Fibroblast of the aortic adventitia (primary cell): ENCODE measurements around the gene PSMA8. TPM values are rescaled to one million over a fixed set of nuclear protein-coding genes. Genes with fewer than 3 reads are reported as not detected.

Source experiments
- DNase-seq: peaks from one replicate; pipeline ENCODE4 v3.0.0-alpha.2; 2010; ENCODE audit warnings: low read depth
- H3K4me3 ChIP-seq: 2 replicates; pipeline ENCODE4 v1.5.1; 2011; ENCODE audit warnings: low read depth, mild to moderate bottlenecking, control low read depth, low read length, moderate library complexity
- CTCF ChIP-seq: IDR thresholded peaks from 2 replicates; pipeline ENCODE4 v1.5.1; 2011; ENCODE audit warnings: mild to moderate bottlenecking, low read length, control low read depth, inconsistent platforms; ENCODE audit not compliant: insufficient read depth
- total RNA-seq: library from RNA; depleted of rRNA; stranded (reverse); fragments of >200 nt; gene quantifications from 2 replicates; pipeline ENCODE4 v1.2.3, GENCODE V29; 2012; ENCODE audit warnings: low replicate concordance

The PSMA8 gene
- total RNA-seq, 1 donor, result not detected

- no peak overlapping the region for H3K4me3 ChIP-seq
- no peak for DNase-seq
- no peak for TF ChIP-seq CTCF
These were observed 81.7 kb downstream of the PSMA8 start for GRCh38 chr18:26215247-26215970.

DNA sequence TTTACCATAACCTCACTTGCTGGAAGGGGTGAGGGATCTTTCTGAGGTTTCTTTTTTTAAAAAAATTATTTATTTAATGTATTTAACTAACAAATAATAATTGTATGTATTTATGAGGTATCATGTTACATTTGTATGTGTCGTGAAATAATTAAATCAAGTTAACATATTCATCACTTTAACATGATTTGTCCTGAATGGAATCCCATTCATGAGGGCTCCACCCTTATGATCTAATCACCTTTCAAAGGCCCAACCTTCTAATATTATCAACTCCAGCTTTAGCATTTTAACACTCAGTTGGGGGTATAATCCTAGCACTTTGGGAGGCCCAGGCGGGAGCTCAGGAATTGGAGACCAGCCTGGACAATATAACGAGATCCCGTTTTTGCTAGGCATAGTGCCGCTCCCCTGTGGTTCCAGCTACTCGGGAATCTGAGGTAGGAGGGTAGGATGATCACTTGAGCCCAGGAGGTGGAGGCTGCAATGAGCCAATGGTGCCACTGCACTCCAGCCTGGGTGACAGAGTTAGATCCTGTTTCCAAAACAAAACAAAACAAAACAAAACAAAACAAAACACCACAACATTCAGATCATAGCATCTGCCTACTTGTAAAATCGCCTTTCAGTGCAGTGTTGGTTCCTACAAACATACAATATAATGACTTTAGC, 91.5 kb downstream of the PSMA8 start:
- TF ChIP-seq CTCF, result no peak
- H3K4me3 ChIP-seq, result no peak overlapping the region
- DNase-seq, result no peak

DNA sequence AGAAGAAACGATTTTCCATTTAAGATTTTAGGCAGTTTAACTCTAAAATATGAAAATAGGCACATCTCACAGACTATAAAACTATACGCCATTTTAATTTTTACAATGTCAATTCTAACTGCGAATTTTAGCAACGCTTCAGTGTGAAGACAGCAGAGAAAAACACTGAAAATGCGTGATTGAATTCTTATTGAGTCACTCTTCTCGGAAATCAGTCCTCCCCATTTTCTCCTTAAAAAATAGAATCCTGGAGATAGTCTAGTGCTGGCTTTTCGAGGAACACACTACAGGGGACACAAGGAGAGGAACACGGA, 92.2 kb downstream of the PSMA8 start:
- H3K4me3 ChIP-seq, result peak overlapping the region; percentile 67
- DNase-seq, result no peak
- TF ChIP-seq CTCF, result no peak

GRCh38 chr18:26226229-26227050, 92.8 kb downstream of the PSMA8 start, which contains the start of gene TAF4B:
TSS of gene TAF4B (plus strand) at chr18:26226445. CDS start at chr18:26226934, 489 bp downstream.
- no peak for TF ChIP-seq CTCF
- peak; percentile 90 for DNase-seq
- H3K4me3 ChIP-seq, result peak within 1 kb of the TSS; percentile 86

DNA sequence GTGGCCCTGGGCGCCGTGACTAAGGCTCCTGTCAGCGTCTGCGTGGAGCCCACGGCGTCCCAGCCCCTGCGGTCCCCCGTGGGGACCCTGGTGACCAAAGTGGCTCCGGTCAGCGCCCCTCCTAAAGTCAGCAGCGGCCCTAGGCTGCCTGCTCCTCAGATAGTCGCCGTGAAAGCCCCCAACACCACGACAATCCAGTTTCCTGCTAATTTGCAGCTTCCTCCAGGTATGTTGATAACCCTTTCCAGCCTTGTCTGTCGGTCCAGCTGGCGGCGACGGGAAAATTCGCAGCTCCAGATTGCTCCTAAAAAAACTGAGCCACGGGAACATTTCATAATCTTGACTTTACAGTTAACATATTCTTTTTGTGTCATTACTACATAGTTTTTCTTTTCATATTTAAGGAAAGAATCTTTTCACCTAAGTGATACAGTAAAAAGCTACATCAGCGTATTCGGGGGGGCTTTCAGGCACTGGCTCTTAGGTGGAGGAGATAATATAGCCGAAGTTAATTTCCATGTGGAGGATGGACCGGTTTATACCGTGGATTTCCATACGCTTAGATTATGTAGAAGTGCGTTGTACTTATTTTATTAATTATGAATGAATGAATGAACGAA, 93.5 kb downstream of the PSMA8 start:
- DNase-seq, result peak; percentile 15
- H3K4me3 ChIP-seq, result peak overlapping the region; percentile 86
- TF ChIP-seq CTCF, result no peak

GRCh38 chr18:26228562-26229260, 95.0 kb downstream of the PSMA8 start:
- DNase-seq, result no peak
- TF ChIP-seq CTCF, result no peak

More at GRCh38 chr18:26228562-26229260, 95.0 kb downstream of the PSMA8 start:
- no peak overlapping the region for H3K4me3 ChIP-seq
